Neutrophil (primary cell): ENCODE measurements around the gene RNU6-8.

Experiments
- H3K27ac ChIP-seq: fragments of 200-600 bp; sonication (generic); 2 replicates; pipeline ENCODE4 v1.5.1; 2016; ENCODE audit warnings: mild to moderate bottlenecking, moderate library complexity
- H3K27me3 ChIP-seq: fragments of 200-600 bp; sonication (generic); 2 replicates; pipeline ENCODE4 v1.6.0; 2016; ENCODE audit warnings: mild to moderate bottlenecking
- H3K36me3 ChIP-seq: fragments of 200-600 bp; sonication (generic); 2 replicates; pipeline ENCODE4 v1.5.1; 2017
- H3K4me1 ChIP-seq, 2 experiments: fragments of 200-600 bp in 1 of 2; sonication (generic) in 1 of 2; 1 replicate in 1 of 2; 2 replicates in 1 of 2; pipeline versions ENCODE4 v1.5.1 to v1.6.1; 2013 to 2016; ENCODE audit warnings: low read depth in 1 of 2, low read length in 1 of 2, mild to moderate bottlenecking in 1 of 2, moderate library complexity in 1 of 2; ENCODE audit not compliant: control insufficient read depth in 1 of 2, insufficient read depth in 1 of 2
- H3K4me3 ChIP-seq, 2 experiments: fragments of 200-600 bp in 1 of 2; sonication (generic) in 1 of 2; 1 replicate in 1 of 2; 2 replicates in 1 of 2; pipeline ENCODE4 v1.5.1; 2013 to 2016; ENCODE audit warnings: low read depth in 1 of 2, low read length in 1 of 2, mild to moderate bottlenecking in 1 of 2, moderate library complexity in 1 of 2
- H3K9me3 ChIP-seq: fragments of 200-600 bp; sonication (generic); 2 replicates; pipeline ENCODE4 v1.5.1; 2016
- CTCF ChIP-seq: fragments of 200-600 bp; sonication (generic); IDR thresholded peaks from 2 replicates; pipeline ENCODE4 v1.5.1; 2016; ENCODE audit warnings: antibody characterized with exemption

The RNU6-8 gene

DNA sequence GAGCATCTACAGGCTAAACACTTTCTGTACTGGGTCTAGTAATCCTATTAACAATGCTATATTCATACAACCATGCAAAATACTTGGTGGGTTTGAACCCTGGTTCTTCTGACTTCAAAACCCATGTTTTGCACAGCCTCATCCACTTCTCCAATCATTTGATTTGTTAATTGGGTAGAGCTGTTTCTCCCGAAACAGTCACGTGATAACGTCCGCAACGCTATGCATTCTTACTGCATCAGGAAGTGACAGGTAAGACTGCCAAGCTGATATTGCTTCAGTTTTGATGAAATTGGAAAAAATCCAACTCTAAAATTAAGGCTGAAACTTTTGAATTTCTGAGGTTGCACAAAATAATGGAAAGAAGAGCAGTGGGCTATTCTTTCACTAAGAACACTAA is 31.6 kb downstream of the RNU6-8 start:
- no peaks in the 10 kb centered on the region for H3K9me3 ChIP-seq
- no peak for TF ChIP-seq CTCF

GRCh38 chr14:32169191-32169590 is 33.9 kb downstream of the RNU6-8 start:
- no peak for TF ChIP-seq CTCF
- peaks cover 0 to 3% of the 10 kb centered on the region in 2 experiments for H3K4me1 ChIP-seq
- no peak overlapping the region for H3K4me3 ChIP-seq
- H3K9me3 ChIP-seq: no peaks in the 10 kb centered on the region
- H3K36me3 ChIP-seq: no peaks in the 10 kb centered on the region
- H3K27me3 ChIP-seq: no peaks in the 10 kb centered on the region
- H3K27ac ChIP-seq: no peak overlapping the region

More for the DNA sequence above, 31.6 kb downstream of the RNU6-8 start:
- H3K4me3 ChIP-seq: no peak overlapping the region
- no peaks in the 10 kb centered on the region for H3K27me3 ChIP-seq
- no peaks in the 10 kb centered on the region for H3K36me3 ChIP-seq
- H3K27ac ChIP-seq: no peak overlapping the region
- peaks cover 0 to 3% of the 10 kb centered on the region in 2 experiments for H3K4me1 ChIP-seq

- TF ChIP-seq CTCF: no peak
- H3K36me3 ChIP-seq: no peaks in the 10 kb centered on the region
- no peaks in the 10 kb centered on the region for H3K9me3 ChIP-seq
- H3K4me1 ChIP-seq: peaks cover 0 to 3% of the 10 kb centered on the region in 2 experiments
- H3K27ac ChIP-seq: no peak overlapping the region
- no peaks in the 10 kb centered on the region for H3K27me3 ChIP-seq
- no peak overlapping the region for H3K4me3 ChIP-seq
These were observed 35.2 kb downstream of the RNU6-8 start for GRCh38 chr14:32167907-32168306.

- H3K4me1 ChIP-seq: peaks cover 0 to 3% of the 10 kb centered on the region in 2 experiments
- no peaks in the 10 kb centered on the region for H3K27me3 ChIP-seq
- TF ChIP-seq CTCF: no peak
- no peaks in the 10 kb centered on the region for H3K9me3 ChIP-seq
- no peak overlapping the region for H3K4me3 ChIP-seq
- H3K27ac ChIP-seq: no peak overlapping the region
- H3K36me3 ChIP-seq: no peaks in the 10 kb centered on the region
These were observed 36.1 kb downstream of the RNU6-8 start for GRCh38 chr14:32166924-32167323.

DNA sequence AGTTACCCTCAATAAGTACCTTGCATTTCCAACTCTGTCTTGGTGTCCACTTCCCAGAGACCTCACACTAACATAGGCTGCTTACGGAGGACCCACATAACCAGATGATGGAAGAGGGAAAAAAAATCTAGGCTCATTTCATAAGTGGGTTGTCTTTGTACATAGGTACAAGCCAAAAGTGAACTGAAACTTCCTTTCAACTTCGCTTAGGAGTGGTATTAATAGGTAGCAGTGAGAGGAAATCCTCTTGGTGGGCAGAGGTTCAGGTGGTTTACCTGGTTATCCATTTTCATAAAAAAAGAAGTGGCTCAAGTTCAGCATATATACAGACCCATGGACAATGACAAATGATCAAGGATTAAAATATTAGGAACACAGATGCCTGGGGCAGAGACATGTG is 37.0 kb downstream of the RNU6-8 start:
- Histone ChIP-seq H3K4me3 (no peak overlapping the region), H3K27ac (no peak overlapping the region), H3K9me3 (no peaks in the 10 kb centered on the region), H3K27me3 (no peaks in the 10 kb centered on the region), H3K36me3 (no peaks in the 10 kb centered on the region), H3K4me1 (no peaks in the 10 kb centered on the region)
- TF ChIP-seq CTCF: no peak
